ENCODE results near the gene LIN9. TPM values are rescaled to one million over a fixed set of nuclear protein-coding genes. Genes with fewer than 3 reads are reported as not detected.

LIN9 gene
- total RNA-seq, 1 donor = 11.4 TPM

DNA sequence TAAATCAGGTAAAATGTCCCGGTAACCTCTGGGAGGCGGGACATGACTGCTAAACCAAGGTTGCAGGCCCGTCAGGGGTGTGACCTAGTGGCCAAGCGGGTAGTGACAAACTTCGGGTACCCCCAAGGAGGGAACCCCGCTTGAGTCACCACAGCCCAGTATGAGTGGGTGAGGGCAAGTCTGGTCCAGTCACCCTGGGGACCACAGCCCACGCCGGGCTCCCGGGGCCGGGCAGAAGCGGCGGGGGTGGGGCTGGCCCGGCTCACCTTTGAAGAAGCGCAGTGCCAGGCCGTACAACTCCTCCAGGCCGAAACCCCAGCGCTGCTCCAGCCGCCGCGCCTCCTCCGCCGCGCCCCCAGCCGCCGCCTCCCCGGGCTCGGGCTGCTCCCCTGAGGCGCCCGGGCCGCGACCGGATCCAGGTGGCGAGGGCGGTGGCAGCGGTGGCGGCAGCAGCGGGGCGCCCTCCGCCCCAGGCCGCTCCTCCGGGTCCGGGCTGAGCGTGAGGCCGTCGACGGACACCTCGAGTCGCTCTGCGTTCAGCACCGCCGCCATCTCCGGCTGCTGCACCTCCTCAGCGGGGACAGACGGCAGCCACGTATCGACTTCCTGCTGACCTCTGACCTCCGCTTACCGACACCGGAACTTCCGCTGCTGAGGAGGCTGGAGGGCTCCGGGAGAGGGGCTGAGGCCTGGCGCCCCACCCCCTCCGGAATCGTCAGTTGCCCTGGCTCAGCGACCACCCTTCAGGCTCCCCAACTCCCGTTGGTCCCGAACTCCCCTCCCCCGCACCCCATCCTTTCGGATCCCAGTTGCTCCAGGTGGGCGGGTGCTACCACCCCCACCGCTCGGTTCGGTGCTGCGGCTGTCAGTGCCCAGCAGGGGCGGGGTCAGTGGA lies 122.6 kb downstream of the LIN9 start, which contains the start of gene ACBD3:
ACBD3 (minus strand) TSS at position 618 of the 895 bp plus-strand sequence; CDS start at position 552, 66 bp downstream.
- TF ChIP-seq, protein P1, sequence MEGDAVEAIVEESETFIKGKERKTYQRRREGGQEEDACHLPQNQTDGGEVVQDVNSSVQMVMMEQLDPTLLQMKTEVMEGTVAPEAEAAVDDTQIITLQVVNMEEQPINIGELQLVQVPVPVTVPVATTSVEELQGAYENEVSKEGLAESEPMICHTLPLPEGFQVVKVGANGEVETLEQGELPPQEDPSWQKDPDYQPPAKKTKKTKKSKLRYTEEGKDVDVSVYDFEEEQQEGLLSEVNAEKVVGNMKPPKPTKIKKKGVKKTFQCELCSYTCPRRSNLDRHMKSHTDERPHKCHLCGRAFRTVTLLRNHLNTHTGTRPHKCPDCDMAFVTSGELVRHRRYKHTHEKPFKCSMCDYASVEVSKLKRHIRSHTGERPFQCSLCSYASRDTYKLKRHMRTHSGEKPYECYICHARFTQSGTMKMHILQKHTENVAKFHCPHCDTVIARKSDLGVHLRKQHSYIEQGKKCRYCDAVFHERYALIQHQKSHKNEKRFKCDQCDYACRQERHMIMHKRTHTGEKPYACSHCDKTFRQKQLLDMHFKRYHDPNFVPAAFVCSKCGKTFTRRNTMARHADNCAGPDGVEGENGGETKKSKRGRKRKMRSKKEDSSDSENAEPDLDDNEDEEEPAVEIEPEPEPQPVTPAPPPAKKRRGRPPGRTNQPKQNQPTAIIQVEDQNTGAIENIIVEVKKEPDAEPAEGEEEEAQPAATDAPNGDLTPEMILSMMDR (IDR thresholded peaks at IDR 0.05; ENCODE audit: insufficient read depth, low read length) = peak; percentile 28
- H3K4me3 ChIP-seq (ENCODE audit: low read depth, low read length) = peak within 1 kb of the TSS; percentile 88
- peak; percentile 80 for DNase-seq (ENCODE audit: low read depth)

DNA sequence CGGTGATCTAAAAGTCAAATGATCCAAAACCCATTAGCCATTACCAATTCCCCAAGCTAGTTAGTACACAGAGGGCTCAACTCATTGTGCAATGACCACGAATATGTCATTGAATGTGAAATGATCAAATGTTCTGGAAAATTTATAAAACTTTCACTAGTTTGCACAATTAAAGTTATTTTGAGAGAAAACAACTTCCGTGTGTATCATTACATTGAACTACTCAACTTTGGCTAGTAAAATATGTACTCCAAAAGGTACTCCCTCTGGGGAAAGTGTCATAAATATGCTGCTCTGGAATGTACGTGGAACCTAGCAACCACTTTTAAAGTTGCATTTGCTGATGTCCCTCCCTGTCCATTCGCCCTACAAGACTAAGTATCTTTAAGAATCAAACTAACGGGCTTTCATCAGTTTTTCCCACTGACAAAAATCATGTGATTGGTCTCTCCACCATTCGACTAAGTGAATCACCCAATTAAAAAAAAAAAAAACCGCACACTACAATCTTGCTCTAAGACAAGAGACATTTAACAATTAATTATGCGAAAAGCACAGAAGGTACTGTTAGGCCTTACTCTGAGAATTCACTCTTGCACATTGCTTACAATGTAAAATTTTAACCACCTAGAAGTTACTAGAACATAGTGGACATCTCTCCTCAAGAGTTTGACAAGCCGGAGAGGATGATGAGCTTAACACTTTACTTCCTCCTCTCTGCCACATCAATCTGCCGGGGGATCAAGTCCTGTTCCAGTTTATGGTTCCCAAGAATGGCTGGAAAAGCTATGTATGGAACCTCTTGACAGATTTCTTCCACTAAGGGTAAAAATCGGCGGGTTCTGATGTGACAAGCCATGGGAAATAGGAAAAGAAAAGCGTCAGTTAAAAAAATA lies 123.6 kb downstream of the LIN9 start:
- peak overlapping the region; percentile 88 for H3K4me3 ChIP-seq (ENCODE audit: low read depth, low read length)
- peak; percentile 50 for DNase-seq (ENCODE audit: low read depth)
- TF ChIP-seq, protein P1 (IDR thresholded peaks at IDR 0.05; ENCODE audit: insufficient read depth, low read length) = no peak

DNA sequence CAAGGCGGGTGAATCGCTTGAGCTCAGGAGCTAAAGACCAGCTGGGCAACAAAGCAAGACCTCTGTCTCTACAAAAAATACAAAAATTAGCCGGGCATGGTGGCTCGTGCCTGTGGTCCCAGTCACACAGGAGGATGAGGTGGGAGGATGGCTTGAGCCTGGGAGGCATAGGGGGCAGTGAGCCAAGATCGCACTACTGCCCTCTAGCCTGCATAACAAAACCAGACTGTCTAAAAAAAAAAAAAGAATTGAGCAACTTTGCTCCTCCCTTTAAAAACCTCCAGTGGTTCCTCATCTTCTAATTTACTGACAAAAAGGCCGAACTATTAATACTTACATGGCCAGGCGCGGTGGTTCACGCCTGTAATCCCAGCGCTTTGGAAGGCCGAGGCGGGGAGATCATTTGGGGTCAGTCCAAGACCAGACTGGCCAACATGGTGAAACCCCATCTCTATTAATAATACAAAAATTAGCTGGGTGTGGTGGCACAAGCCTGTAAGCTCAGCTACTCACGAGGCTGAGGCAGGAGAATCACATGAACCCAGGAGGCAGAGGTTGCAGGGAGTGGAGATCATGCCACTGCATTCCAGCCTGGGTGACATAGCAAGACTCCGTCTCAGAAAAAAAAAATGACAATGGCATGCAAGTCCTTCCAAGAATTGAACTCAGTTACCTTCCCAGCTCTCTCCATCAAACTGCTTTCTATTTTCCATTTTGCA lies 126.8 kb downstream of the LIN9 start:
- peak; percentile 70 for DNase-seq (ENCODE audit: low read depth)
- H3K4me3 ChIP-seq (ENCODE audit: low read depth, low read length) = no peak overlapping the region
- TF ChIP-seq, protein P1 (IDR thresholded peaks at IDR 0.05; ENCODE audit: insufficient read depth, low read length) = peak; percentile 46

Other genes with a start within 250 kb of the LIN9 start
- gene H3-3A, start 246.4 kb downstream of the LIN9 start, total RNA-seq (ENCODE audit: low replicate concordance) = 56.7 and 164 TPM in 2 replicates
- 72.0 and 91.7 TPM in 2 replicates for gene ACBD3, start 122.4 kb downstream of the LIN9 start, total RNA-seq (ENCODE audit: low replicate concordance)
- not detected in 2 replicates for gene MIXL1, start 85.5 kb downstream of the LIN9 start, total RNA-seq (ENCODE audit: low replicate concordance)
- 67.8 and 67.9 TPM in 2 replicates for gene PARP1, start 98.9 kb upstream of the LIN9 start, total RNA-seq (ENCODE audit: low replicate concordance)
- 0.98 TPM in 1 of 2 replicates, not detected in the other for gene STUM, start 239.6 kb upstream of the LIN9 start, total RNA-seq (ENCODE audit: low replicate concordance)

Data from fibroblast of the aortic adventitia (primary cell).